SH-SY5Y (cell line): ENCODE data around the gene UBE4B.

Experiments used
- GATA2 ChIP-seq: IDR thresholded peaks from 2 replicates; pipeline ENCODE4 v1.6.1; 2011; ENCODE audit warnings: mild to moderate bottlenecking, low read depth, low read length
- GATA3 ChIP-seq: IDR thresholded peaks from 2 replicates; pipeline ENCODE4 v1.6.1; 2011; ENCODE audit warnings: low read depth, mild to moderate bottlenecking, low read length, moderate library complexity

DNA sequence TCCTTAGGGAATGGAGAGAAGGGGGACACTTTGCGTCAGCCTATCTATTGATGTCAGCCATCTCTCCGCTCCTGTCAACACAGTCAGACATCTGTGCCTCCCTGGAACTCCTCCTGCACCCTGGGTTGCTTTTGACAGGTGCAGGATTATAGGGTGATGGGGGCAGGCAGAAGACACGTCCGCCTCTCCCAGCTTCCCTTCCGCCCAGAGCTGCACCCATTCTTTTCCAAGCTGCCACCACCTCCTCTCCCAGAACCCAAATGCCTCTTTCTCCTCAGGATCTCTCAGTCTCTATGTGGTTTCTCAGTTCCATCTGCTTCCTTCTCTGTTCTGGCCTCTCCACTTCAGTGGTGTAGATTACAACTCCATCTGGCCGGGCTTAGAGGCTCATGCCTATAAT, 160.5 kb downstream of the UBE4B start:
- TF ChIP-seq GATA2 (no peak), GATA3 (no peak)
